CD4-positive, alpha-beta T cell treated with Interleukin-21 for 1 hour (primary cell): ENCODE data around the gene CPNE7.

Experiments used
- DNase-seq: peaks from one replicate; pipeline ENCODE4 v3.0.0-alpha.2; 2020

Gene CPNE7

DNA sequence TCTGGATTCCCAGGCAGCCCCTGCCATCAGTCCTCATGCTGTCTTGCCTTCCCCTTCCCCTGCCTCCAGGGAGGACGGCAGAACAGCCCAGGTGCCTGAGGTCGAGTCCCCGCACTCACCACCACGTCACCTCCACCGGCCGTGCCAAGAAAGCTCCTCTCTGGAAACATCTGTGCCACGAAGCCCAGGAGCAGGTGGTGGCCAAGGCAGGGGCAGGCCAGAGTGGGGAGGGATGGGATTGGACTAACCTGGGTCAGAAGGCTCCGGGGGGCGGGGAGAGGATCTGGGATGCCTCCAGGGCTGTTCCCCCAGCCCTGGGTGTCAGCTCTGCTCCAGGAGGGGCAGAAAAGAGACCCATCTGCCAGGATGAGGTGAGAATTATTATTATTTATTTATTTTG is 30.4 kb downstream of the CPNE7 start:
- DNase-seq: no peak

DNA sequence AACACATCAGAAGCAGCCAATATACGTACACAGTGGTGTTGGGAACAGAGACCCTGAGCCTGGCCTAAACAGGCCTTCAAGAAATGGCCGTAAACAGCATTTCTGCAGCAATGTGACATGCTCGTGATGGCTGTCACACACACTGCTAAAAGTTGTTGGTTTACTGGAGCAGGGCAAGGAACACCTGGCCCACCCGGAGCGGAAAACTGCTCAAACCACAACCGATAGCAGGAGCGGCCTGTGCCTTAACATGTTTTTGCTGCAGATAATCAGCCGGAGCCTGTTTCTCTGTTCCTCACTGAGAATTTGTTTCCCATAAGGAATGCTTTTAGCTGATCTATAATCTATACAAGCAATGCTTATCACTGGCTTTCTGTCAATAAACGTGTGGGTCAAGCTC is 31.9 kb downstream of the CPNE7 start:
- DNase-seq: no peak

DNA sequence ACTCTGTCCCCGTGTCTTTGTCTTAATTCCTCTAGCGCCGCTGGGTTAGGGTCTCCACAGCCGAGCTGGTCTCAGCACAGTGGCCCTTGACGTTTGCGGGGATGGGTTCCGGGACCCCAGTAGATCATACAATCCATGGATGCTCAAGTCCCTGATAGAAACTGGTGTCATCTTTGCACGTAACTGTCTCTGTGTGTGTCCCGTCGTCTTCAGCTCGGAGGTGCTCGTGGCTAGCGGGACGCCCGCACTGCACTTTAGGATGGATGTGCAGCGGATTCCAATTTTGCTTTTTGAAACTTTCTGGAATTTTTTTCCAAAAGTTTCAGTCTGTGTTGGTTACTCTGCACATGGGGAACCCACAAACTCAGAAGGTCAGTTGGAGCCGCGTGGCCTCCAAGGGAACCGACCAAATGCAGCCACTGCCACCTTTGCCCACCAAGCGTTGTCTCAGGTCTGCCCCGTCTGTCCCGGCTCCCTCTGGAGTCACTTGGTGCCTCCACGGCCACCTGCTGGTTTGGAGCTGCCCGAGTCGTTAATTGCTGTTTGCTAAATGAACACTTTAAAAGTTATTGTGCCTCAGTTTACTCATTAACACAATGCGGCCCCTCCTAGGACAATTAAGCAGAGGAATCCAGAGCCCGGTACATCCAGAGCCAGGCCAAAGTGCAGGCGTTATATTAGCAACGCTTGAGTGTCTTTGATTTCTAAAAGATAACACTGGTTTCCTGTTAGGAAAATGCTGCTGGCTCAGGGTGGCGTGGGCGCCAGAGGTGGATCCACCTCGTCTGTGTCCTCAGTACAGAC is 32.6 kb downstream of the CPNE7 start:
- DNase-seq: no peak

DNA sequence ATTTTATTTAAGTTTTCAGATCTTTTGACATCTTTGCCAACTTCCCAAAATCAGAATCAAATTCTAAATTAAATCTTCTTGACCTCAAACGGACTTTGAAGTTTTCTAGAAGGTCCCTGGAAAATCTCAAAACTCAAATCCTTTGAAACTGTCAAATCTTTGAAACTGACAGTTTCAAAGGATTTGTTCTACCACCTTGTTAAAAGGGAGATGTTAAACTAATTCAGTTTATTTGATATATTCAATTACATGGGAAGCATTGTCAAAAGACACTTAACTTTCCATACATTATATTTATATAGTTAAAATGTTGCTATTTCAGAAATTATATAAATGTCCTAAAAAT is 34.5 kb downstream of the CPNE7 start:
- no peak for DNase-seq

DNA sequence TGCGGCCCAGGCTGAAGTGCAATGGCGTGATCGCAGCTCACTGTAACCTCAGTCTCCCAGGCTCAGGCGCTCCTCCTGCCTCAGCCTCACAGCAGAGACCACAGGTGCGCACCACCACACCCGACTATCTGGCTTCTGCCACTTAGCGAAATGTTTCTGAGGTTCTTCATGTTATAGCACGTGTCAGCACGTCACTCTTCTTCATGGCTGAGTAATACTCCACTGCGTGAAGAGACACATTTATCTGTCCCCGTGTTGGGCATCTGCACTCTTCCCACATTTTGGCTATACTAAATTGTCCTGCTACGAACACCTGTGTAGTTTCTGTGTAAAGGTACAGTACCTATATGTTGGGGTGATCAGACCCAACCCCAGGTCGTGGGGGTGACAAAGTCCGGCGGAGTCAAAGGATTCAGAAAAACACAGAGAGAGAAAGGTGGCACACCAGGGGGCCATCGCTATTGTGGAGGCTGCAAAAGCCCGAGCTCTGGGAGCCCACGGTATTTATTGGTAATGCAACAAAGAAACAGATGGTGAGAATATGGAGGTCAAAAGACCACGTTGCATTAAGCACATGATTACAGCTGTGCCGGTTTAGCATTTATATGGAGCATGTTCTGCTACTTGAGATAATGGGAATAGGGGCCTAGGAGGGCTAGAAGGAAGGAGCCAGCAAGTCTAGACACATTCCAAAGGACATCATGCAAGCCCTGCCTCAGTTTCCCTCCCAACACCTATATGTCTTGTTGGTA is 37.0 kb downstream of the CPNE7 start:
- DNase-seq: no peak

DNA sequence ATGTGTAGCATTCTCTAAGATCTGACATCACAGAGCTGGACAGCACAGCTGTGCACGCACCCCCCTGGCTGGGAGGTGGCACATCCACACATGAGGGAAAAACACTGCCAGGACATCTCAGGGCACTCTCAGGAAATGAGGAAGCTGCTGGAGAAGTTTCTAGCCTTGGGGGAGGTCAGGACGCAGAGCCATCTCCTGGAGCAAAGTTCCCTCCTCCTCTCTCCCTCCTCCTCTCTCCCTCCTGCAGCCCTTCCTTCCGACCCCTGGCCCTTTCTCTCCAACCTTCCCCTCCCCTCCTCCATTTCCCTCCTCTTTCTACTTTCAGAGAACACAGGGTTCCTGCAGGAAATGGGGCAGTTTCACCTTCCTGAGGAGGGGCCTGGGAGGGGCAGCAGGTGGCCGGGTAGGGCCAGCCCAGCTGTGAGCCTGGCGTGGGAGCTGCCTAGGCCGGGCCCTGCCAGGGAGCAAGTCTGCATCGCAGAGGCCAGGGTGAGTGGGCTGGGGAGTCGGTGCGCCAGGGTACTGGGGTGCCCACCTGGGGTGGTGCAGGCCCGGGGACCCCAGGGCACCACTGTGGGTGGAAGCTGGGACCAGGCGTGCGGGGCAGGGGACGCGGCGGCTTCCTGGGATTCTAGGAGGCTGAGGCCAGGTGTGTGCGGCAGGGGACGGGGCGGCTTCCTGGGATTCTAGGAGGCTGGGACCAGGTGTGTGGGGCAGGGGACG is 37.8 kb downstream of the CPNE7 start, which contains the start of gene DPEP1:
TSS of gene DPEP1 (plus strand) at position 412 of the 723 bp plus-strand sequence. CDS start 16,769 bp downstream, outside the sequence.
- no peak for DNase-seq

DNA sequence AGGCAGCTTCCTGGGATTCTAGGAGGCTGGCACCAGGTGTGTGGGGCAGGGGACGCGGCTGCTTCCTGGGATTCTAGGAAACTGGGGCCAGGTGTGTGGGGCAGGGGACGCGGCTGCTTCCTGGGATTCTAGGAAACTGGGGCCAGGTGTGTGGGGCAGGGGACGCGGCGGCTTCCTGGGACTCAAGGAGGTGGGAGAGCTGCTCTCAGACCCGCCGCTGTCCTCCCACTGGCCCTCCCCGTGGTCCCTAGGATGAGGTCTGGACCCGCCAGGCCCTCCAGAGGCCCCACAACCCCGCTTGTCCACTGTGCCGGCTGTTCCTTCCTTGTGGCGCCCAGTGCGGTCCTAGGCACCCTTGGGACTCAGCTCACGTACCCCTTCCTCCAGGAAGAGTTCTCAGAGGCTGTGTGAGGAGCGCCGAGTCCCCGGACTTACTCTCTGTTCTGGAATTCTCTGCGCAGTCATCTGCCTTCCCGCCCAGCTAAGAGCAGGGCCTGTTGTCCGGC is 38.4 kb downstream of the CPNE7 start:
- DNase-seq: no peak

DNA sequence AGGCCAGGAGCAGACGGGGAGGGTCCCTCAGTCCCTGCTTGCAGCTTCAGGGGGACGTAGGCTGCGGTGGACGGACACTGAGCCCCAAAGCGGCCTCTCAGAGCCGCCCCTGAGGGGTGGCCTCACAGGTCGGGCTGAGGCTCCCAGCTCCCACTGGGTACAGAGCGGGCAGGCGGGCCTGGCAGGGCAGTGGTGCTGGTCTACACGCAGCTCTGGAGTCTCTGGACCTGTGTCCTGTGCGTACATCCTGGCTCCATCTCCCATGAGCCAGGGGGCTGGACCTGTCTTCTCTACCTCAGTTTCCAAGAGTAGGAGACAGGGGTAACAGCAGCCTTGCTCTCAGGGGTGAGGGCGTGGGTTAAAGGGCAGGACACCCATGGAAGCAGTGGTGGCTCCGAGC is 39.6 kb downstream of the CPNE7 start:
- DNase-seq: no peak

DNA sequence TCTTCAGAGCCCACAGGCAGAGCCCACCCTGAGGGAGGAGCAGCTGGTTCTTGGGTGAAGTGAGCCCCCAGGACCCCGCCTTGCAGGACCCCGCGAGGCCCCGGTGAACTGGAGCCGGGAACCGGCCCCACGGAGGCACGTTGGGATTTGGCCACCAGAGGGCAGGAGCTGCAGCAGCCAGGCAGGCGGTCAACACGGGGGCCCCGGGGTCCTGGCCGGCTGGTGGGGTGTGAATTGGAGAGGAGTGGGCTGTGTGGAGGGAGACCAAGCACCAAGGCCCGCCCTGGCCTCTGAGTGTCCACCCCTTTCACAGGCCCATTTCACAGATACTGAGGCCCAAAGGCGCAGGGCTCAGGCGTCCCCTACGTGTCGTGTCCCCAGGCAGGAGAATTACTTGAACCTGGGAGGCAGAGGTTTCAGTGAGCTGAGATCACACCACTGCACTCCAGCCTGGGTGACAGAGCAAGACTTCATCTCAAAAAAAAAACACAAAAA is 40.1 kb downstream of the CPNE7 start:
- DNase-seq: peak; percentile 37

DNA sequence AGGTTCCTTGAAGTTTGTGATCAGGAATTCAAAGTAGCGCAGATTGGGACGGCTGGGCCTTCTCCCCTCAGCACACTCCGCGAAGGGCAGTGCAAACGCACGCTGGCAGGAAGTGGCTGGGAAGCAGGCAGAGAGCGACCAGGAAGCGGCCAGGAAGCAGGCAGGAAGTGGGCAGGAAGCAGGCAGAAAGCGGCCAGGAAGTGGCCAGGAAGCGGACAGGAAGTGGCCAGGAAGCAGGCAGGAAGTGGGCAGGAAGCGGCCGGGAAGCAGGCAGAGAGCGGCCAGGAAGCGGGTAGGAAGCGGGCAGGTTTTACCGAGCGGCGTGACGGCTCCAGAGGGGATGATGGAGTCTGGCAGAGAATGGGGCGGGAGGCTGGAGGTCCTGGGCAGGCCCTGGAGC is 41.1 kb downstream of the CPNE7 start:
- DNase-seq: peak; percentile 51

DNA sequence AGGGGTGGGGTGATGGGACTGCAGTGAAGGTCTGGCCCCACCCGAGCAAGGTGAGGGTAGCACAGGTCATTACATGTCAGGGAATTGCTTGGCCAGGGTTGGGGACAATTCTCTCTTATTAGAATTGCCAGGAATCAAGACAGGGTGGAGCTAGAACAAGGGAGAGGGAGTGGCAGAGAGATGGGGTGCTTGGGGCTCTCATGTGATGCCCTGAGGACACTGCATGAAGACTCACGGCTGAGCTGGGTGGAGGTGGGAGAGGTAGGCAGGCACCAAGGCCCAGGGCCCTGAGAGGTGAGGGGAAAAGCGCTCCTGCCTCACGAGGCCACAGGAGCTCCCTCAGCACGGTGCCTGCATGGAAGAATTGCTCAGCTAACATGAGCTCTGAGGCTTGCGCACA is 41.5 kb downstream of the CPNE7 start:
- DNase-seq: no peak

DNA sequence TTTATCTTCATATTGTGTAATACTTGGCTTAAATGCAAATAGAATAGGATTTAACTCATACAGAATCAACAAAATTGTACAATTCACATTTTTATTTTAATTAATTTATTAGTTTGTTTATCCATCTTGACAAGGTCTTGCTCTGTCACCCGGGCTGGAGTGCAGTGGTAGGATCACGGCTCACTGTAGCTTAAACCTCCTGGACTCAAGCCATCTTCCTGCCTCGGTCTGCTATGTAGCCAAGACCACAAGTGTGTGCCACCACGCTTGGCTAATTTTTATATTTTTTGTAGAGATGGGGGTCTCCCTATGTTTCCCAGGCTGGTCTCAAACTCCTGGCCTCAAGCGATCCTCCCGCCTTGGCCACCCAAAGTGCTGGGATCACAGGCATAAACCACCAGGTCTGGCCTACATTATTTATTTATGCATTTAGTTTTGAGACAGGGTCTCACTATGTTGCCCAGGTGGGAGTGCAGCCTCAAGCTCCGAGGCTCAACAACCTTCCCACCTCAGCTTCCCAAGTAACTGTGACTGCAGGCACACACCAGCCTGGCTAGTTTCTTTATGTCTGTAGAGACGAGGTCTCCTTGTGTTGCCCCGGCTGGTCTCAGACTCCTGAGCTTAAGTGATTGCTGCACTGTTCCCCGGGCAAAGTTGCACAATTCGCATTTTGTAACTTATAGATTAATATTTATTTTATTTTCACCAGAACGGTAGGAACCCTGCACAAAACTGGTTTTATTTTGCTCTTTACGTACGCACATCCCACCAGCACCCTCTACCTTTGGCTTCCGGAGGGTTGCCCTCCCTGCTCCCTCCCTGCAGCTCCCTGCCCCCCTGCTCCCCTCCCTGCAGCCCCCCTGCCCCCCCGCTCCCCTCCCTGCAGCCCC is 42.8 kb downstream of the CPNE7 start:
- no peak for DNase-seq

DNA sequence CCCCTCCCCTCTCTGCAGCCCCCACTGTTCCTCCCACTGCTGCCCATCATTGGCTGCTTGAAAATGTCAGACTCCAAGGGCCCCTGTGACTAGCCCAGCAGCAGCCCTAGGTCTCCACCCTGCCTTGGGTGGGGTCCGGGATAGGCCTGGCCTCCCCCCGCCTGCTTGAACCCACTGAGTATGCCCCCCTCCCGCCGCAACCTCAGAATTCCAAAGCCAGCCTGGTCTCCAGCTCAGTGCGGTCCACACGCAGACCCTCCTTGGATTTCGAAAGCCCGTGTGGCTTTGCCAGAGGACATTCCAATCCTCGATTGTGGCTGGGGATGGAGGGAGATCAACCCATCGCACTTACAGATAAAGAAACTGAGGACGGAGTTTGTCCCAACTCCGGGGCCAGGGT is 44.3 kb downstream of the CPNE7 start:
- no peak for DNase-seq

DNA sequence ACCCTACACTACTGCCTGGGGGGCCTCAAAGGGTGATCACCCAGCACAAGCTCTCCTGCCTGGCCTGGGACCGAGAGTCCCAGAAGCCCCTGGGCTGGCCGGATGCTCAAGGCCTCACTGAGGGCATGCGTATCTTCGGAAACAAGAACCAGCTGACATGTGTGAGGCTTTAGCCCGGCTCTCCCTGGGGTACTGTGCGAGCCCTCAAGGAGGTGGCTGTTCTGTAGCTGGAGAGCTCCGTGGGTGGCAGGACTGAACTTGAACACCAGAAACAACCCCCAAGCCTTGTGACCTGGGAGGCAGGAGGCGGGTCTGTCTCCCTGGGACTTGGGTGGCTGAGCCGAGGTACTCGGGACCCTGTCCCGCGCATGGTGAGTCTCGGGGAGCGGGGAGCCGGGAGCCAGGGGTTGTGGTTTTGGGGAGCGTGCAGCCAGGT is 44.9 kb downstream of the CPNE7 start:
- DNase-seq: no peak

DNA sequence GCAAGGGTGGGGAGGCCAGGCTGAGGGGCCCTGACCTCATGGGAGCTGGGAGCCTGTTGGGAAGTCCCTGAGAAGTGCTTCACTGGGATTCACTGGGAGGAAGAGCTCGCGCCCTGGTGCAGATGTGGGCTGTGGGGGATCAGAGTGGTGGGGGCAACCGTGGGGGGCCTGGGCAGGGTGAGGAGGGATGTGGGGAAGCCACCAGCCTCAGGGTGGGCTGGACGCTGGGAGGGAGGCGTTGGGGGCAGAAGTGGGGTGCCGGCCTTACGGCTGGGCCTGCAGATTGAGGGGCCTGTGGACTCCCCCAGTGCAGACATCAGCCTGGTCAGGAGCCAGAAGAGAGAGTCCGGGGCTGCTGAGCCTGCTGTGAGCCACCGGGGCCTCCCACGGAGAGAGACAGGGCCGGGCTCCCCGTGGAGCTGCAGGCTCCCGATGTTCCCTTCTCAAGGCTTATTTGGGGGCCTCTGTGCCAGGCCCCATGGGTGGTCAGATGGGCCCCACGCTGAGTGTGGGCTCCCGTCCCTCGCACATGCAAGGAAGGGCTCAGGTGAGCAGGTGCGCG is 45.7 kb downstream of the CPNE7 start:
- DNase-seq: no peak

DNA sequence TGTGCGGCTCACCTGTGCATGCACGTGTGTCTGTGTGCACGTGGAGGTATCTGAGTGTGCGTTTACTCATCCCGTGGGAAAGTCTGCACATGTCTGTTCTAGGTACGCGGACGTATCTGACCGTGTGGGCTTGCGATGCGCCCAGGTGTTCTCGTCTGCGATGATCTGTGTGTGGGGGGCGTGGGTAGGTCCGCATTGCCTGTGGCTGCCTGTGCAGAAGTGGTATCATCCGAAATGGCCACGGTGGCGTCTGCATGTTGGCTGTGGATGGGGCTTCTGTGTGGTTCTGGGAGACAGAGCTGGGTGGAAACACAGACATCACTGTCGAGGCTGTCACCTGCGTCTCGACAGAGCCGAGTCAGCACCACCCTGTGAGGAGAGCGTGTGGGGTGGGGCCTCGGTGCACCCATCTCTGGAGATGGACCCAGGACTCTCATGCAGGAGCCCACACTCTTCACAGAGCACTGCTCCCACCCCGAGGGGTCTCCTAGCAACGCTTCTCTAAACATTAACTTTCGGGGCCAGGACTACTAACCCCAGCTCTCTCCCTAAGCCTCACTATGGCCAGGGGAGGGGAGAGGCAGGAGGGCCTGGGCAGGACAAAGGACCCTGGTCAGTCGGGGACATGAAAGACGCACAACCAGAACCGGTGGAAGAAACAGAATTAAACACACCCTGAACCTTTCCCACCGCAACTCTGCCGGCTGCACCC is 46.3 kb downstream of the CPNE7 start:
- DNase-seq: no peak

DNA sequence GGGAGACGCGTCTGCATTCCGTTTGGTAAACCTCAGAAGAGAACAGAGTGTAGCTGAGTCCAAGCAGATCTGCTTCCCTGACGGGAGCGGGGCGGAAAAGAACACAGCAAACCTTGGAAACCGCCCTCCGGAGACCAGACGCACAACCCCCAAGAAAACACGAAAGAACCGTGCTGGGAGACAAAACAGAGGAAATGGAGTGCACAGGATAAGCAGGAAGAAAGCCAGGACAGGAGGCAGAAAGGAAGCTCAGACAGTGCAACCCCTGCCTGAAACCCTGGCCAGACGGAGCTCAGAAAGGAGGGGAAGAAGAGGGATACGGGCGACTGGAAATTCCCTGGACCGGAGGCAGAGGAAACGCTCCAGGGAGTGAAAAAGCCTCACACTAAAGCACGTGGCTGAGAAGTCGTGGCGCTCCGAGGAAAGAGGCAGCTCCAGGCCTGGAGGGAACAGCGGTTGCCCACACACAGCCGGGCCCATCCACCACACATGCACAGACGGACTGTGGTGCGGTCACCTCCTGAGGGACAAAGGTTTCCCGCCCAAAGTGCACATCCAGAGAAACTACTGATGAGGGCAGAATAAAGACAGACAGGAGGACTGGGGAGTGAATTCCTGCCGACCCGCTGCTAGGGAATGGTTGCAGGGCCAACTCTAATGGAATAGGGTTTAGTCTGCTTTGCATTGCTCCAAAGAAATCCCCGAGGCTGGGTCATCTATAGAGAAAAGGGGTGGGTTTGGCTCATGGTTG is 48.1 kb downstream of the CPNE7 start:
- no peak for DNase-seq

DNA sequence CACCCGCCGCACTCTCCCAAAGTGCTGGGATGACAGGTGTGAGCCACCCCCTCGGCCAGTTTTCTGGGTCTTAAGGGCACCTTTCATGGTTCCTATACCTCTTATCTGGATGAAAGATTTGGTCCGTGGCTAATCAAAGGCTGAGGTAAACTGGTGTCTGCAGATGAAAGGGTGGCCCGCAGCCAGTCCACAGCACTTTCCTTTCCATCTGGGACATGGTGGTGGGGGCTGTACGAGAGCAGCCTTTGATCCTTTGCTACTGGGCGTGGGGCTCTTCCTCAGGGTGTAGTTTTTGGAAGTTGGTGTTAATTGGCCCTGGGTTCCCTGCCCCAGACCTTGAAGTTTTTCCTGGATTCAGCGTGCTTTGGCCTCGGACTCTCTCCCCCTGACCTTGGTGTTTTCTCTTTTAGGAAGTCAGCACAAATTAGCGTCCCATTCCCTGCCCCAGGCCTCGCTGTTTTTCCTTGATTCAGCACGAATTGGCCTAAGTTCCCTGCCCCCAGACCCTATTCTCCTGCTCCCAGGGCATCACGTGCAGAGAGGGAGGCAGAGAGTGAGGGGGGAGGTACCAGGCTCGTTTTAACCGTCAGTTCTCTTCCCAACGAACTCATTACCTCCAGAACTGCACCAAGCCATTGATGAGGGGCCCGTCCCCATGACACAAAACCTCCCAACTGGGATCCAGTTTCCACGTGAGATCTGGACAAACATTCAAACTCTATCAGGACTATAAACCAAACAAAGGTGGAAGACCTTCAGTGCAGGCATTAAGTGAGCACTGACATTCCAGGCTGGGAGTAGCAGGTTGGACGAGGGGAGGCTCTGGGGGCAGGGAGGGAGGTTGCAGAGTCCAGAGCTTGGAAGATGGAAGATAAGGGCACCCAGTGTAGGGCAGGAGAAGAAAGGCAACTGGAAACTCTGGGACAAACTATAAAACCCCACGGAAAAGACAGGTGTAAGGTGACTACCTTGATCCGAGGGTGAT is 49.5 kb downstream of the CPNE7 start:
- DNase-seq: no peak
